ENCODE measurements around the gene RICTOR. TPM values are rescaled to one million over a fixed set of nuclear protein-coding genes. Genes with fewer than 3 reads are reported as not detected.
A peak's percentile ranks its signal among the peaks of the same experiment; 100 is the strongest.

Gene RICTOR
- total and polyA plus RNA-seq, 4 experiments from 2014 or later: 6.7 to 94.9 (median 51.8) TPM

GRCh38 chr5:39009981-39010380 lies 64.2 kb downstream of the RICTOR start:
- H3K27me3 Mint-ChIP-seq: no peaks in the 10 kb centered on the region
- peaks cover 7% of the 10 kb centered on the region for H3K4me1 ChIP-seq (ENCODE audit: insufficient read depth, low read length)
- no peak overlapping the region for H3K27ac ChIP-seq (ENCODE audit: low read depth, low read length)
- H3K27me3 ChIP-seq (ENCODE audit: insufficient read depth, low read length): no peaks in the 10 kb centered on the region
- CTCF ChIA-PET (ENCODE audit: partially characterized antibody): no interaction called here
- POLR2A ChIA-PET (ENCODE audit: partially characterized antibody): no interaction called here
- peak overlapping the region in 1 of 7 donors; percentile 21 for H3K27ac Mint-ChIP-seq
- peaks cover 35 to 40% of the 10 kb centered on the region in 2 donors for H3K36me3 Mint-ChIP-seq
- H3K9me3 ChIP-seq (ENCODE audit: control insufficient read depth in 1 of 2, low read length in 2 of 2): no peaks in the 10 kb centered on the region
- H3K4me3 ChIP-seq (ENCODE audit: low read length in 2 of 2): no peak overlapping the region
- peaks cover 2 to 31% (median 14%) of the 10 kb centered on the region in 8 donors for H3K9me3 Mint-ChIP-seq
- no peak for DNase-seq
- intact Hi-C loops (cut with micrococcal nuclease): loop anchor here (5.0 kb wide), 2 partner anchors 272 to 537 kb away; no protein-coding TSS in a partner anchor
- peaks cover 18 to 31% (median 25%) of the 10 kb centered on the region in 4 donors for H3K4me1 Mint-ChIP-seq
- H3K4me3 Mint-ChIP-seq: peak overlapping the region in 1 of 8 donors; percentile 9
- H3K36me3 ChIP-seq (ENCODE audit: insufficient read depth, low read length): peaks cover 23% of the 10 kb centered on the region

- no peak overlapping the region for H3K27ac Mint-ChIP-seq
Measured at GRCh38 chr5:39009280-39009679, 64.9 kb downstream of the RICTOR start.

GRCh38 chr5:39006650-39007049 lies 67.5 kb downstream of the RICTOR start:
- H3K9me3 ChIP-seq (ENCODE audit: control insufficient read depth in 1 of 2, low read length in 2 of 2): no peaks in the 10 kb centered on the region
- intact Hi-C loops (cut with micrococcal nuclease): loop anchor here (5.0 kb wide), 2 partner anchors 276 to 541 kb away; no protein-coding TSS in a partner anchor
- Mint-ChIP-seq H3K36me3 (peaks cover 29 to 33% of the 10 kb centered on the region in 2 donors), H3K27me3 (no peaks in the 10 kb centered on the region), H3K27ac (peak overlapping the region in 1 of 7 donors; percentile 17), H3K4me3 (no peak overlapping the region), H3K4me1 (peaks cover 27 to 43% (median 39%) of the 10 kb centered on the region in 4 donors), H3K9me3 (peaks cover 0 to 15% (median 7%) of the 10 kb centered on the region in 8 donors)
- no peak for DNase-seq
- H3K27ac ChIP-seq (ENCODE audit: low read depth, low read length): no peak overlapping the region
- H3K4me3 ChIP-seq (ENCODE audit: low read length in 2 of 2): no peak overlapping the region
- H3K4me1 ChIP-seq (ENCODE audit: insufficient read depth, low read length): peaks cover 19% of the 10 kb centered on the region
- ChIA-PET CTCF (ENCODE audit: partially characterized antibody) (interaction anchor here (0.9 to 5.7 kb wide), 3 partner anchors 66 to 211 kb away, joined by 4 to 64 read pairs (median 7); no protein-coding TSS in a partner anchor), POLR2A (ENCODE audit: partially characterized antibody) (interaction anchor here (1.2 kb wide), 1 partner anchor 67 kb away, joined by 4 read pairs; no protein-coding TSS in a partner anchor)
- no peaks in the 10 kb centered on the region for H3K27me3 ChIP-seq (ENCODE audit: insufficient read depth, low read length)
- peaks cover 7% of the 10 kb centered on the region for H3K36me3 ChIP-seq (ENCODE audit: insufficient read depth, low read length)

More at GRCh38 chr5:39009280-39009679, 64.9 kb downstream of the RICTOR start:
- Histone ChIP-seq H3K4me3 (ENCODE audit: low read length in 2 of 2) (no peak overlapping the region), H3K4me1 (ENCODE audit: insufficient read depth, low read length) (peaks cover 7% of the 10 kb centered on the region), H3K27ac (ENCODE audit: low read depth, low read length) (no peak overlapping the region), H3K9me3 (ENCODE audit: control insufficient read depth in 1 of 2, low read length in 2 of 2) (no peaks in the 10 kb centered on the region), H3K27me3 (ENCODE audit: insufficient read depth, low read length) (no peaks in the 10 kb centered on the region), H3K36me3 (ENCODE audit: insufficient read depth, low read length) (peaks cover 23% of the 10 kb centered on the region)
- CTCF ChIA-PET (ENCODE audit: partially characterized antibody): no interaction called here
- intact Hi-C loops (cut with micrococcal nuclease): loop anchor here (5.0 kb wide), 2 partner anchors 273 to 538 kb away; no protein-coding TSS in a partner anchor
- Mint-ChIP-seq H3K27me3 (no peaks in the 10 kb centered on the region), H3K4me3 (no peak overlapping the region), H3K36me3 (peaks cover 35 to 41% of the 10 kb centered on the region in 2 donors), H3K9me3 (peaks cover 2 to 31% (median 14%) of the 10 kb centered on the region in 8 donors), H3K4me1 (peaks cover 20 to 33% (median 26%) of the 10 kb centered on the region in 4 donors)
- POLR2A ChIA-PET (ENCODE audit: partially characterized antibody): no interaction called here
- no peak for DNase-seq

GRCh38 chr5:39005566-39006232 lies 68.5 kb downstream of the RICTOR start:
- no peaks in the 10 kb centered on the region for H3K27me3 Mint-ChIP-seq
- H3K27me3 ChIP-seq (ENCODE audit: insufficient read depth, low read length): no peaks in the 10 kb centered on the region
- no peak overlapping the region for H3K27ac ChIP-seq (ENCODE audit: low read depth, low read length)
- CTCF ChIA-PET (ENCODE audit: partially characterized antibody): interaction anchor here (0.7 to 5.7 kb wide), 10 partner anchors 9 to 682 kb away, joined by 3 to 64 read pairs (median 4); no protein-coding TSS in a partner anchor
- H3K36me3 Mint-ChIP-seq: peaks cover 25 to 33% of the 10 kb centered on the region in 2 donors
- peaks cover 36 to 53% (median 48%) of the 10 kb centered on the region in 4 donors for H3K4me1 Mint-ChIP-seq
- POLR2A ChIA-PET (ENCODE audit: partially characterized antibody): interaction anchor here (0.6 to 1.2 kb wide), 2 partner anchors 68 to 76 kb away, joined by 4 read pairs; no protein-coding TSS in a partner anchor
- peak overlapping the region in 2 of 8 donors; percentile 5 to 42 for H3K4me3 Mint-ChIP-seq
- no peak overlapping the region for H3K4me3 ChIP-seq (ENCODE audit: low read length in 2 of 2)
- H3K9me3 ChIP-seq (ENCODE audit: control insufficient read depth in 1 of 2, low read length in 2 of 2): no peaks in the 10 kb centered on the region
- no peaks in the 10 kb centered on the region for H3K36me3 ChIP-seq (ENCODE audit: insufficient read depth, low read length)
- H3K9me3 Mint-ChIP-seq: peaks cover 0 to 5% (median 2%) of the 10 kb centered on the region in 8 donors
- peak overlapping the region in 5 of 7 donors; percentile 31 to 84 (median 36) for H3K27ac Mint-ChIP-seq
- intact Hi-C loops (cut with micrococcal nuclease): loop anchor here (2.0 to 5.0 kb wide), 3 partner anchors 75 to 542 kb away; no protein-coding TSS in a partner anchor
- DNase-seq: peak in 4 of 5 donors; percentile 16 to 37 (median 23)
- peaks cover 24% of the 10 kb centered on the region for H3K4me1 ChIP-seq (ENCODE audit: insufficient read depth, low read length)

GRCh38 chr5:39001683-39002082 lies 72.5 kb downstream of the RICTOR start:
- H3K4me3 Mint-ChIP-seq: peak overlapping the region in 4 of 8 donors; percentile 1 to 39 (median 8)
- H3K27me3 Mint-ChIP-seq: no peaks in the 10 kb centered on the region
- intact Hi-C loops (cut with micrococcal nuclease): no loop called here
- Histone ChIP-seq H3K36me3 (ENCODE audit: insufficient read depth, low read length) (no peaks in the 10 kb centered on the region), H3K27me3 (ENCODE audit: insufficient read depth, low read length) (no peaks in the 10 kb centered on the region), H3K4me1 (ENCODE audit: insufficient read depth, low read length) (peaks cover 33% of the 10 kb centered on the region), H3K4me3 (ENCODE audit: low read length in 2 of 2) (no peak overlapping the region), H3K27ac (ENCODE audit: low read depth, low read length) (no peak overlapping the region), H3K9me3 (ENCODE audit: control insufficient read depth in 1 of 2, low read length in 2 of 2) (no peaks in the 10 kb centered on the region)
- CTCF ChIA-PET (ENCODE audit: partially characterized antibody): interaction anchor here (5.7 kb wide), 1 partner anchor 79 kb away, joined by 64 read pairs; no protein-coding TSS in a partner anchor
- peaks cover 43 to 59% (median 57%) of the 10 kb centered on the region in 4 donors for H3K4me1 Mint-ChIP-seq
- peaks cover 36 to 43% of the 10 kb centered on the region in 2 donors for H3K36me3 Mint-ChIP-seq
- peak overlapping the region in 5 of 7 donors; percentile 6 to 69 (median 20) for H3K27ac Mint-ChIP-seq
- no peak for DNase-seq
- peaks cover 0 to 2% (median 0%) of the 10 kb centered on the region in 8 donors for H3K9me3 Mint-ChIP-seq
- POLR2A ChIA-PET (ENCODE audit: partially characterized antibody): interaction anchor here (0.9 kb wide), 1 partner anchor 99 kb away, joined by 4 read pairs; no protein-coding TSS in a partner anchor

GRCh38 chr5:38999037-38999436 lies 75.2 kb downstream of the RICTOR start:
- intact Hi-C loops (cut with micrococcal nuclease): no loop called here
- H3K4me3 ChIP-seq (ENCODE audit: low read length in 2 of 2): no peak overlapping the region
- peak overlapping the region in 1 of 8 donors; percentile 22 for H3K4me3 Mint-ChIP-seq
- H3K9me3 Mint-ChIP-seq: peaks cover 0 to 2% (median 0%) of the 10 kb centered on the region in 8 donors
- peaks cover 26% of the 10 kb centered on the region for H3K4me1 ChIP-seq (ENCODE audit: insufficient read depth, low read length)
- no peaks in the 10 kb centered on the region for H3K36me3 ChIP-seq (ENCODE audit: insufficient read depth, low read length)
- no peak for DNase-seq
- peaks cover 34 to 52% of the 10 kb centered on the region in 2 donors for H3K36me3 Mint-ChIP-seq
- no peak overlapping the region for H3K27ac Mint-ChIP-seq
- H3K27ac ChIP-seq (ENCODE audit: low read depth, low read length): no peak overlapping the region
- no peaks in the 10 kb centered on the region for H3K9me3 ChIP-seq (ENCODE audit: control insufficient read depth in 1 of 2, low read length in 2 of 2)
- POLR2A ChIA-PET (ENCODE audit: partially characterized antibody): no interaction called here
- H3K4me1 Mint-ChIP-seq: peaks cover 30 to 53% (median 40%) of the 10 kb centered on the region in 4 donors
- no peaks in the 10 kb centered on the region for H3K27me3 Mint-ChIP-seq
- CTCF ChIA-PET (ENCODE audit: partially characterized antibody): no interaction called here
- H3K27me3 ChIP-seq (ENCODE audit: insufficient read depth, low read length): no peaks in the 10 kb centered on the region

- H3K27ac ChIP-seq (ENCODE audit: low read depth, low read length): no peak overlapping the region
- POLR2A ChIA-PET (ENCODE audit: partially characterized antibody): no interaction called here
- no peaks in the 10 kb centered on the region for H3K27me3 ChIP-seq (ENCODE audit: insufficient read depth, low read length)
- H3K4me1 Mint-ChIP-seq: peaks cover 33 to 51% (median 37%) of the 10 kb centered on the region in 4 donors
- H3K36me3 Mint-ChIP-seq: peaks cover 42 to 53% of the 10 kb centered on the region in 2 donors
- H3K27ac Mint-ChIP-seq: peak overlapping the region in 3 of 7 donors; percentile 8 to 60 (median 20)
- no peaks in the 10 kb centered on the region for H3K36me3 ChIP-seq (ENCODE audit: insufficient read depth, low read length)
- CTCF ChIA-PET (ENCODE audit: partially characterized antibody): no interaction called here
- DNase-seq: no peak
- H3K4me3 ChIP-seq (ENCODE audit: low read length in 2 of 2): no peak overlapping the region
- no peaks in the 10 kb centered on the region for H3K27me3 Mint-ChIP-seq
- H3K4me3 Mint-ChIP-seq: no peak overlapping the region
- peaks cover 0 to 2% (median 0%) of the 10 kb centered on the region in 8 donors for H3K9me3 Mint-ChIP-seq
- peaks cover 23% of the 10 kb centered on the region for H3K4me1 ChIP-seq (ENCODE audit: insufficient read depth, low read length)
- no peaks in the 10 kb centered on the region for H3K9me3 ChIP-seq (ENCODE audit: control insufficient read depth in 1 of 2, low read length in 2 of 2)
- intact Hi-C loops (cut with micrococcal nuclease): no loop called here
Measured at GRCh38 chr5:38997591-38997990, 76.6 kb downstream of the RICTOR start.

Data from CD4-positive, alpha-beta memory T cell (primary cell).